ENCODE data around the gene CARD10. TPM values are rescaled to one million over a fixed set of nuclear protein-coding genes. Genes with fewer than 3 reads are reported as not detected.

CARD10 gene
- polyA plus RNA-seq (2013, experiment 1 of 2) = 9.3 TPM
- polyA plus RNA-seq (2013, experiment 2 of 2) = 7.5 TPM

GRCh38 chr22:37519268-37520195 lies at the start of gene CARD10:
Gene CARD10, minus strand, starts transcription at chr22:37519415. Its CDS starts 215 bp downstream, at chr22:37519200.
- Histone ChIP-seq H3K4me1 (ENCODE audit: control insufficient read depth, insufficient read depth, low read length, poor library complexity, severe bottlenecking) (peaks cover 7% of the 10 kb centered on the region), H3K27ac (ENCODE audit: low read depth, low read length, severe bottlenecking) (no peak within 1 kb of the TSS), H3K9me3 (ENCODE audit: control insufficient read depth, low read length) (no peaks in the 10 kb centered on the region), H3K4me3 (ENCODE audit: extremely low read depth, insufficient read depth, low read length, poor library complexity, severe bottlenecking) (peak within 1 kb of the TSS; percentile 57), H3K36me3 (ENCODE audit: control insufficient read depth, insufficient read depth, low read length) (peaks cover 3% of the 10 kb centered on the region)
- WGBS, 2 experiments (ENCODE audit: insufficient coverage in 2 of 2) = 7 to 10% methylated on average over 43 to 70 of the region's 99 CpGs

DNA sequence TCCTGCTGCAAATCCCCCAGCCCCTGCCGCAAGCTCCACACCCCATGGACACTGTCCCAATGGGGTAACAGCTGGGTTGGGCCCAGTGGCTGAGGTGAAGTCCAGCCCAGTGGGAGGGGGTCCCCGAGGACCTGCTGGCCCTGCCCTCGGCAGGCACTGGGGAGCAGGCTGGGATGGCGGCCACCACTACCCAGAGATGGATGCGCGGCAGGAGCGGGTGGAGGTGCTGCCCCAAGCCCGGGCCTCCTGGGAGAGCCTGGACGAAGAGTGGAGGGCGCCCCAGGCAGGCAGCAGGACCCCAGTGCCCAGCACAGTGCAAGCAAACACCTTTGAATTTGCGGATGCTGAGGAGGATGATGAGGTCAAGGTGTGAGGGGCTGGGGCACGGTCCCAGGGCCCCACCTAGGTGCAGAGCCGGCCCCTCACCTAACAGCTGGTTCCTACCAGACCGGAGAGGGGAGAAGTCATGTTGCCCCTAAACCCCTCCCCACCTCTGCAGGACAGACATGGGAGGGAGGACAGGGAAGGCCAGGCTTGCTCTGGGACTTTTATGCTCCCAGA lies 49.3 kb upstream of the CARD10 start:
- H3K36me3 ChIP-seq (ENCODE audit: control insufficient read depth, insufficient read depth, low read length) = peaks cover 48% of the 10 kb centered on the region
- WGBS, 2 experiments (ENCODE audit: insufficient coverage in 2 of 2) = 97 to 98% methylated on average over 10 of the region's 14 CpGs
- no peak overlapping the region for H3K4me3 ChIP-seq (ENCODE audit: extremely low read depth, insufficient read depth, low read length, poor library complexity, severe bottlenecking)
- no peaks in the 10 kb centered on the region for H3K9me3 ChIP-seq (ENCODE audit: control insufficient read depth, low read length)
- peaks cover 40% of the 10 kb centered on the region for H3K4me1 ChIP-seq (ENCODE audit: control insufficient read depth, insufficient read depth, low read length, poor library complexity, severe bottlenecking)
- peak overlapping the region; percentile 29 for H3K27ac ChIP-seq (ENCODE audit: low read depth, low read length, severe bottlenecking)

DNA sequence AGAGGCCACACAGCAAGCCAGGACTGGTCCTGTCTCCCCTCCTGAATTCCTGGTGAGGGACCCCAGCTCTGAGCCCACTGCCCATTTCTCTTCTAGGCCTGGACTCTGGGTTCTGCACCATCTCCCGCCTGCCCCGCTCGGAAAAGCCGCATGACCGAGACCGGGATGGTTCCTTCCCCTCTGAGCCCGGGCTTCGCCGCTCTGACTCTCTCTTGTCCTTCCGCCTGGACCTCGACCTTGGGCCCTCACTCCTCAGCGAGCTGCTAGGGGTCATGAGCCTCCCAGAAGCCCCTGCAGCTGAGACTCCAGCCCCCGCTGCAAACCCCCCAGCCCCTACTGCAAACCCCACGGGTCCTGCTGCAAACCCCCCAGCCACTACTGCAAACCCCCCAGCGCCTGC lies 48.8 kb upstream of the CARD10 start:
- Histone ChIP-seq H3K9me3 (ENCODE audit: control insufficient read depth, low read length) (no peaks in the 10 kb centered on the region), H3K27ac (ENCODE audit: low read depth, low read length, severe bottlenecking) (no peak overlapping the region), H3K4me1 (ENCODE audit: control insufficient read depth, insufficient read depth, low read length, poor library complexity, severe bottlenecking) (peaks cover 44% of the 10 kb centered on the region), H3K4me3 (ENCODE audit: extremely low read depth, insufficient read depth, low read length, poor library complexity, severe bottlenecking) (no peak overlapping the region), H3K36me3 (ENCODE audit: control insufficient read depth, insufficient read depth, low read length) (peaks cover 50% of the 10 kb centered on the region)
- 93 to 96% methylated on average over 10 to 12 of the region's 15 CpGs for WGBS, 2 experiments (ENCODE audit: insufficient coverage in 2 of 2)

DNA sequence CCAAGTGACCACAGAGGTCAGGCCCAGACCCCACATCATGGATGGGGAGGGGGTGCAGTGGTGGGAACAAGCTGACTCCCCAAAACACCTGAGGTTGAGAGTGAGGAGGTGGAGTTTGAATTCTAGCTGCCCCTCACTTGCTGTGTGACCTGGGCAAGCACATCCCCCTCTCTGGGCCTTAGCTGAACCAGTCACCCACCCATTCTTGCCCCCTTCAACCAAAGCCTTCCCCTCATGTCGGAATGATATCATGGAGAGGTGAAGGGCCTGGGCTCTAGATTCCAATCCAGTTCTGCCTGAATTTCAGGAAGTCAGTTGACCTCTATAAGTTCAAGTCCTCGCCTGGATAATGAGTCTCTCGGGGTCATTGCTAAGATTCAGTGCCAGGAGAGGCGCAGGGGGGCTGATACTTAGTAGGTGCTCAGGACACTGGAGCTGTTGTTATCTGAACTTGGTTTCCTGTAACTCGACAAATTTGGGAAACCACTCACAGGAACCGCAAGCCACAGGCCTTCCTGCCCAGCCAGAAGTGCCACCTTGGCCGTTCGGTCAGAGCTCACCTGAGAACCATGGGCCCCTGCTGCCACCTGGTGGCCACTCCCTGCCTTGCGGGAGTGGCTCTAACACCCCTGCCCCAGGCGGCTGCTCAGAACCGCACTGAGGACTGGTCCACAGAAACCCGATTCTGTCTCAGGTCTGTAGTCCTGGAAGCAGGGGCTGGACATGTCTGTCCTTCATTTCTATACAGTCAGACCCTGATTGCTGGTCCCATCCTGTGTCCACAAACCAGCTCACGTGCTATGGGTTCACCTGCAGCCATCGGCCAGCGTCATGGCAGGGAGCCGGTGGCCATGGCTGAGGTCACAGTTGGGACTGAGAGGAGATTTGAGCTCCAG lies 47.9 kb upstream of the CARD10 start:
- WGBS, 2 experiments (ENCODE audit: insufficient coverage in 2 of 2) = 68 to 70% methylated on average over 16 of the region's 16 CpGs

DNA sequence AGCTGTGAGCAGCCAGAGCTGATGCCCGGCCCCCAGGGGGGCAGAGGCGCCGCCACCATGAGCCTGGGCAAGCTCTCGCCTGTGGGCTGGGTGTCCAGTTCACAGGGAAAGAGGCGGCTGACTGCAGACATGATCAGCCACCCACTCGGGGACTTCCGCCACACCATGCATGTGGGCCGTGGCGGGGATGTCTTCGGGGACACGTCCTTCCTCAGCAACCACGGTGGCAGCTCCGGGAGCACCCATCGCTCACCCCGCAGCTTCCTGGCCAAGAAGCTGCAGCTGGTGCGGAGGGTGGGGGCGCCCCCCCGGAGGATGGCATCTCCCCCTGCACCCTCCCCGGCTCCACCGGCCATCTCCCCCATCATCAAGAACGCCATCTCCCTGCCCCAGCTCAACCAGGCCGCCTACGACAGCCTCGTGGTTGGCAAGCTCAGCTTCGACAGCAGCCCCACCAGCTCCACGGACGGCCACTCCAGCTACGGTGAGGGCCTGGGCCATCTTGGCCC lies 47.2 kb upstream of the CARD10 start:
- WGBS, 2 experiments (ENCODE audit: insufficient coverage in 2 of 2) = 95 to 97% methylated on average over 20 to 23 of the region's 28 CpGs
- Histone ChIP-seq H3K27ac (ENCODE audit: low read depth, low read length, severe bottlenecking) (no peak overlapping the region), H3K4me3 (ENCODE audit: extremely low read depth, insufficient read depth, low read length, poor library complexity, severe bottlenecking) (no peak overlapping the region), H3K36me3 (ENCODE audit: control insufficient read depth, insufficient read depth, low read length) (peaks cover 60% of the 10 kb centered on the region), H3K9me3 (ENCODE audit: control insufficient read depth, low read length) (no peaks in the 10 kb centered on the region), H3K4me1 (ENCODE audit: control insufficient read depth, insufficient read depth, low read length, poor library complexity, severe bottlenecking) (peaks cover 56% of the 10 kb centered on the region)

More for the DNA sequence above, 47.9 kb upstream of the CARD10 start:
- Histone ChIP-seq H3K36me3 (ENCODE audit: control insufficient read depth, insufficient read depth, low read length) (peaks cover 56% of the 10 kb centered on the region), H3K4me3 (ENCODE audit: extremely low read depth, insufficient read depth, low read length, poor library complexity, severe bottlenecking) (no peak overlapping the region), H3K9me3 (ENCODE audit: control insufficient read depth, low read length) (no peaks in the 10 kb centered on the region), H3K27ac (ENCODE audit: low read depth, low read length, severe bottlenecking) (no peak overlapping the region), H3K4me1 (ENCODE audit: control insufficient read depth, insufficient read depth, low read length, poor library complexity, severe bottlenecking) (peaks cover 52% of the 10 kb centered on the region)

GRCh38 chr22:37565830-37566229 lies 46.6 kb upstream of the CARD10 start:
- Histone ChIP-seq H3K9me3 (ENCODE audit: control insufficient read depth, low read length) (no peaks in the 10 kb centered on the region), H3K4me1 (ENCODE audit: control insufficient read depth, insufficient read depth, low read length, poor library complexity, severe bottlenecking) (peaks cover 56% of the 10 kb centered on the region), H3K4me3 (ENCODE audit: extremely low read depth, insufficient read depth, low read length, poor library complexity, severe bottlenecking) (no peak overlapping the region), H3K36me3 (ENCODE audit: control insufficient read depth, insufficient read depth, low read length) (peaks cover 60% of the 10 kb centered on the region), H3K27ac (ENCODE audit: low read depth, low read length, severe bottlenecking) (no peak overlapping the region)
- WGBS, 2 experiments (ENCODE audit: insufficient coverage in 2 of 2) = 95 to 96% methylated on average over 17 of the region's 17 CpGs

DNA sequence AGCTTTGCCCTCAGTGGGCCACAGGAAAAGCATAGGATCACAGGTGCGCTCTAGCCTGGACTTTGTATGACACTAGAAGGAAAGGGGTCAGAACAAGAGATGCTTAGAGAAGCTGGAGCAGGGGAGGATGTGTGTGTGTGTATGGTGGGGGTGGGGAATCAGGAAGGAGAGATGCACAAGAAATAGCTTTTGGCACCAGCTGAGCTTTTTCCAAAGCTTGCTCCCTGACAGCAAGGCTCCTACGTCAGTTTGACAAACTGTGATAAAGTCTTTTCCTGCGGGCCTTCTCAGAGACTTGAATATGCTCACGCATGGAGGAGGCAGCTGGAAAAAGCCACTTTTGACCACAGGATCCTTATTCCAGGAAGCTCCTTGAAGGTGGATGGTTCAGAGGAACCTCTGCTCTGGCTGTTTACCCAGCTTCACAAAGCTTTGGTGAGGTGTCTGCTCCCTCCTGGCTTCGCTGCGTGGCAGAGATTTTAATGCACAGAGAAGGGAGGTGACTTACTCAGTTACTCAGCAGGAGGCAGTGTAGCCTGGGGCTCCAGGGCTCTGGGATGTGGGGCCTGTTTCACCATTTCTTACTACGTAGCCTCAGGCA lies 45.0 kb upstream of the CARD10 start:
- no peaks in the 10 kb centered on the region for H3K9me3 ChIP-seq (ENCODE audit: control insufficient read depth, low read length)
- H3K4me3 ChIP-seq (ENCODE audit: extremely low read depth, insufficient read depth, low read length, poor library complexity, severe bottlenecking) = no peak overlapping the region
- peaks cover 59% of the 10 kb centered on the region for H3K36me3 ChIP-seq (ENCODE audit: control insufficient read depth, insufficient read depth, low read length)
- peak overlapping the region; percentile 97 for H3K27ac ChIP-seq (ENCODE audit: low read depth, low read length, severe bottlenecking)
- peaks cover 62% of the 10 kb centered on the region for H3K4me1 ChIP-seq (ENCODE audit: control insufficient read depth, insufficient read depth, low read length, poor library complexity, severe bottlenecking)
- WGBS, 2 experiments (ENCODE audit: insufficient coverage in 2 of 2) = 89 to 94% methylated on average over 5 to 7 of the region's 7 CpGs

DNA sequence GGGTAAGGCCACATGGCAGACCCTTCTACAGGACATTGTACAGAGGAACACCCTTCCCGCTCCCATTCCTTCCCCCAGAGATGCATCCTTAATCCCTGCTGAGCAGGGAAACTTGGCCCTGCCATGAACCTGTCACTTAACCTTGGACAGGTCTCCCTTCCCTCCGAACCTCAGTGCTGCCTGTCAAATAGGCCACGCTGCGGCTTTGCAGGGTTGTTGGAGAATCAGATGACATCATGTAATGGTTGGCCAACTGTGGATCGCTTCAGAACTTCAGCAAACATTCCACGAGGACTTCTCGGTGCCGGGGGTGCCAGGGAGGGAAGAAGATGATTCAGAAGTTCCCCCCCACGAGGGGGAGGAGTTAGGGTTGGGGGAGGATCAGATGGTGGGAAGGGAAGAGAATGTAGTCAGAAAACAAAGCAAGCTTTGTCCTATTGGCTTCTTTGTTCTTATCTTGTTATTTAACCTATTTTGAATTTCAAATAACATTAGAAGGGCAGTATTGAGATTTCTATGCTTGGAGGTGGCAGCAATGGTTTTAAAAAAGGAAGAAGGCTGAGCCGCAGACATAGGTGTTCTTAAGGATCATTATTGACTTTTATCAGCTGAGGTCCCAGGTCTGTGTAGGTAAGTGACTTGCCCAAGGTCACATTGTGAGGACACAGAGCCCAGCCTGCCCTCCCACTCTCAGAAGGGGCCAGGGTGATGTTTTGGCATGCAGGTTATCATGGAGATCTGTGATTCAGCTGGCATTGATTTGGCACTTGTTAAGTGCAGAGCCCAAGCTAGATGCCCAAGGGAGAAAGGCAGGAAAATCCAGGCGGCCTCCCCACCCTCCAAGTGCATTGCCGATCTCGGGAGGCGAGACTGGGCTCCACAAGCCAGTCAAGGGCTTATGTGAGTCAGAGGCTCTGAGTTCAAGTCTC lies 44.2 kb upstream of the CARD10 start:
- Histone ChIP-seq H3K36me3 (ENCODE audit: control insufficient read depth, insufficient read depth, low read length) (peaks cover 51% of the 10 kb centered on the region), H3K4me3 (ENCODE audit: extremely low read depth, insufficient read depth, low read length, poor library complexity, severe bottlenecking) (peak overlapping the region; percentile 77), H3K9me3 (ENCODE audit: control insufficient read depth, low read length) (no peaks in the 10 kb centered on the region), H3K4me1 (ENCODE audit: control insufficient read depth, insufficient read depth, low read length, poor library complexity, severe bottlenecking) (peaks cover 59% of the 10 kb centered on the region), H3K27ac (ENCODE audit: low read depth, low read length, severe bottlenecking) (peak overlapping the region; percentile 97)
- WGBS, 2 experiments (ENCODE audit: insufficient coverage in 2 of 2) = 69 to 70% methylated on average over 8 to 10 of the region's 14 CpGs

DNA sequence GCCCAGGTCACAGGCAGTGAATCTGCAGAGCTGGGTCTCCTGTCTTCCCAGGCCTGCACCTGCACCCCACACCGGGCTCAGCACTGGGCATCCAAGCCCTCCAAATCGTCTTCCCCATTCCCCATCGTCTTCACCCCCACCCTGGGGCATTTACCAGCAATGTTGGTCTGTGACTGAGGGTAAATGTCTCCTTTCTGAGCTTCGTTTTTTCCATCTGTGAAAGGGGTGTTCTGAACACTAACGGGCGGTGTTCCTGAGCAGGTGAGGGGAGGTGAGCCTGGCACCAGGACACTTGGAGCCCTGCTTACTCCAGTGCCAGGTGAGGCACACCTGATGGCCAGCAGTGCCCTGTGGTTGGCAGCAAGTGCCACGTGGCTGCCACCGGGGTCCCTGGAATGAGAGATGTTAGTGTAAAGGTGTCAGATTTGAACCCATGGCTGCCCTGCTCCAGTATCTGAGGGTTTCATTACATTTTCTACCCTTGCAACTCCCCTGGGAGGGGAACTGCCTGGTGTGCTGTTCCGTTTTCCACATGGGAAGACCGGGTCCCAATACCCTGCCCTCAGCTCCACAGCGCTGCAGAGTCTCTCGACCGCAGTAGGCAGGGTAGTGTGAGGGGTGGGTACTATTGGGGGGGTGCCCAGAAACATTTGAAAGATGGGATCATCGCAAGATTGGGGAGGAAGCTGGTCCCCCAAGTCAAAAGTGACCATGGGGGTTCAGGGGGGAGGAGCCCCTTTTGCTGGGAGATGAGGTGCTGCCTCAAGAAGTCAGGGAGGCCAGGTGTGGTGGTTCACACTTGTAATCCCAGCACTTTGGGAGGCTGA lies 43.0 kb upstream of the CARD10 start:
- Histone ChIP-seq H3K36me3 (ENCODE audit: control insufficient read depth, insufficient read depth, low read length) (peaks cover 40% of the 10 kb centered on the region), H3K9me3 (ENCODE audit: control insufficient read depth, low read length) (no peaks in the 10 kb centered on the region), H3K4me1 (ENCODE audit: control insufficient read depth, insufficient read depth, low read length, poor library complexity, severe bottlenecking) (peaks cover 50% of the 10 kb centered on the region), H3K27ac (ENCODE audit: low read depth, low read length, severe bottlenecking) (peak overlapping the region; percentile 97), H3K4me3 (ENCODE audit: extremely low read depth, insufficient read depth, low read length, poor library complexity, severe bottlenecking) (peak overlapping the region; percentile 77)
- WGBS, 2 experiments (ENCODE audit: insufficient coverage in 2 of 2) = 91 to 93% methylated on average over 5 to 9 of the region's 14 CpGs
